TTC549 (cell line): Measurements from ENCODE around the gene TTLL11.
"Not testable (repeated sequence)": the region's sequence is repeated elsewhere in the genome, so short reads cannot be mapped to it uniquely, and the experiment has no call there.

Experiments
- FAIRE-seq: peaks from 2 replicates; lab custom pipeline; 2012; peaks lifted over from hg19 to GRCh38; lab: Jason Lieb, UNC

TTLL11 gene

GRCh38 chr9:122040561-122041242 is 52.4 kb downstream of the TTLL11 start:
- FAIRE-seq = no peak

- no peak for FAIRE-seq
These were observed 53.9 kb downstream of the TTLL11 start for GRCh38 chr9:122039234-122039633.

GRCh38 chr9:122036988-122037387 is 56.1 kb downstream of the TTLL11 start:
- no peak for FAIRE-seq

GRCh38 chr9:122036408-122036807 is 56.7 kb downstream of the TTLL11 start:
- no peak for FAIRE-seq

- FAIRE-seq = no peak
These were observed 59.2 kb downstream of the TTLL11 start for GRCh38 chr9:122033775-122034373.

GRCh38 chr9:122032346-122032745 is 60.8 kb downstream of the TTLL11 start:
- no peak for FAIRE-seq

GRCh38 chr9:122031776-122032175 is 61.3 kb downstream of the TTLL11 start:
- no peak for FAIRE-seq

GRCh38 chr9:122031157-122031556 is 62.0 kb downstream of the TTLL11 start:
- FAIRE-seq = no peak

GRCh38 chr9:122030357-122030756 is 62.8 kb downstream of the TTLL11 start:
- no peak for FAIRE-seq

GRCh38 chr9:122029898-122030297 is 63.2 kb downstream of the TTLL11 start:
- FAIRE-seq = no peak

- no peak for FAIRE-seq
These were observed 65.0 kb downstream of the TTLL11 start for GRCh38 chr9:122028089-122028488.

GRCh38 chr9:122020398-122020797 is 72.7 kb downstream of the TTLL11 start:
- FAIRE-seq = no peak

- no peak for FAIRE-seq
These were observed 76.4 kb downstream of the TTLL11 start for GRCh38 chr9:122016744-122017143.

GRCh38 chr9:122016309-122016708 is 76.8 kb downstream of the TTLL11 start:
- FAIRE-seq = no peak

GRCh38 chr9:122015170-122015821 is 77.8 kb downstream of the TTLL11 start:
- FAIRE-seq = no peak

GRCh38 chr9:122011818-122012498 is 81.2 kb downstream of the TTLL11 start:
- no peak for FAIRE-seq

- no peak for FAIRE-seq
These were observed 84.5 kb downstream of the TTLL11 start for GRCh38 chr9:122008559-122008958.

- no peak for FAIRE-seq
These were observed 85.3 kb downstream of the TTLL11 start for GRCh38 chr9:122007837-122008236.

- no peak for FAIRE-seq
These were observed 87.5 kb downstream of the TTLL11 start for GRCh38 chr9:122005597-122005996.

GRCh38 chr9:122004589-122004988 is 88.5 kb downstream of the TTLL11 start:
- no peak for FAIRE-seq

GRCh38 chr9:122001491-122002201 is 91.5 kb downstream of the TTLL11 start:
- FAIRE-seq = no peak

- FAIRE-seq = not testable (repeated sequence)
These were observed 92.6 kb downstream of the TTLL11 start for GRCh38 chr9:122000526-122000925.
